Pancreas (tissue), 10 donors: ENCODE measurements around the gene INPP5K. TPM values are rescaled to one million over a fixed set of nuclear protein-coding genes. Genes with fewer than 3 reads are reported as not detected.

Experiments used
- ATAC-seq, 4 donors: fragments of 200-7000 bp; cut with Tn5 transposase; one replicate each; pipeline versions ENCODE4 v1.8.0 to v1.9.1; 2020; ENCODE audit warnings: mild to moderate bottlenecking in 4 of 4, moderate library complexity in 4 of 4
- DNase-seq, 6 donors: peaks; one replicate each; pipeline ENCODE4 v3.0.0-alpha.2; 2020
- FAIRE-seq: peaks from 2 replicates; lab custom pipeline; 2012; peaks lifted over from hg19 to GRCh38; lab: Jason Lieb, UNC
- H3K27ac ChIP-seq, 4 donors: fragments of 200-600 bp; sonication (generic); 1 replicate in 3 of 4; 2 replicates in 1 of 4; pipeline versions ENCODE4 v1.5.0 to v1.8.0; 2020
- H3K27me3 ChIP-seq, 4 donors: fragments of 200-600 bp; one replicate each; pipeline ENCODE4 v1.8.0; 2021
- H3K36me3 ChIP-seq, 3 donors: fragments of 200-600 bp; sonication (generic) in 1 of 3; one replicate each; pipeline versions ENCODE4 v1.5.0 to v1.8.0; 2020 to 2021
- H3K4me1 ChIP-seq, 3 donors: fragments of 200-600 bp; one replicate each; pipeline ENCODE4 v1.8.0; 2021
- H3K4me3 ChIP-seq, 4 donors: fragments of 200-600 bp; sonication (generic) in 2 of 4; one replicate each; pipeline versions ENCODE4 v1.5.0 to v1.8.0; 2020 to 2021
- H3K9me3 ChIP-seq, 4 donors: fragments of 200-600 bp; one replicate each; pipeline ENCODE4 v1.8.0; 2021
- WGBS, 2 donors: extraction: QIAGEN DNeasy Blood & Tissue Kit; methylation state at CpG; one replicate each; pipeline ENCODE4 v1.1.7; 2013; 5-methylcytosine and 5-hydroxymethylcytosine counted together
- intact Hi-C, 3 donors: fragments of 100-400 bp; cut with DNase I; formaldehyde crosslinking; loops; one replicate each; pipeline versions ENCODE4 v1.11.1 to v1.14.2; 2022
- polyA plus RNA-seq, 2 donors: library from polyadenylated mRNA; stranded (reverse); fragments of 200-250 nt; gene quantifications; one replicate each; pipeline ENCODE4 v1.2.3, GENCODE V29; 2013
- total RNA-seq, 6 donors: library from RNA; stranded (reverse); fragmentation: NEBNext Ultra II Directional in 4 of 6; extraction: Animal tissue kit (Norgen Biotek cat#: 25700) in 4 of 6; gene quantifications; one replicate each; pipeline versions ENCODE4 v1.2.1 to v1.2.4, GENCODE V29; 2021 to 2023
- TF ChIP-seq, protein P1 (sequence below), 4 donors: fragments of 200-600 bp; sonication (generic) in 3 of 4; IDR thresholded peaks; one replicate each; pipeline versions ENCODE4 v1.5.0 to v1.8.0; 2021; ENCODE audit warnings: antibody characterized with exemption in 4 of 4
- donor health status: healthy with polysubstance abuse.
- donor health status: DM: no; HTN: no; CAD: no; lungs with moderate emphysema.
- donor health status: DM: no; HTN: no; CAD: no.
- donor health status: control.
- donor health status: control.
- donor health status: Bipolar disorder and iron deficiency.
- donor health status: DM: yes; HTN: yes; CAD: no.
- donor health status: DM: no; HTN: no; CAD: no.
- donor health status: DM: no; HTN: no; CAD: no.
- donor health status: DM: yes; HTN: yes; CAD: no.

Gene INPP5K
- total and polyA plus RNA-seq, 8 donors, result 13.2 to 24.4 (median 17.8) TPM

DNA sequence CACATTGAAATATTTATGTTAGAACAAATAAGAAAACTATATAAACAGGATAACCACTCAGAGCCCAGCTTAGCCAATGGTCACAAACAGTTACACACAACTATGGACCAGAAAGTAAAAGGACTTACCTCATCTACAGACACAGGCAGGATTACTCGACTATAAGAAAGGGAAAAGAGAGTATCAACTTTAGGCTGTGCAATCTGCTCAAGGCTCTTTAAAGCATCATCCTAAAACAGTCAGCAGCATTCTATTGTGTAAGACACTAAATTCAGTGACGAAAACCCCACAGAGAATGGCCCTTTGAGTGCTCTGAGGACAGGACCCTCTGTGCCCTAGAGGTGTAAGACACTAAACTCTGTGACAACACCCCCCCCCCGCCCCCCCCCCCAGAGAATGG is 42.0 kb upstream of the INPP5K start:
- ATAC-seq (no peak), DNase-seq (no peak), FAIRE-seq (no peak)
- Histone ChIP-seq H3K27ac (no peak overlapping the region), H3K9me3 (no peaks in the 10 kb centered on the region), H3K4me3 (no peak overlapping the region), H3K4me1 (peaks cover 0 to 5% (median 0%) of the 10 kb centered on the region in 3 donors), H3K36me3 (no peaks in the 10 kb centered on the region), H3K27me3 (no peaks in the 10 kb centered on the region)
- WGBS, 2 donors, result 58 to 63% methylated on average over 3 of the region's 3 CpGs
- TF ChIP-seq, protein P1, sequence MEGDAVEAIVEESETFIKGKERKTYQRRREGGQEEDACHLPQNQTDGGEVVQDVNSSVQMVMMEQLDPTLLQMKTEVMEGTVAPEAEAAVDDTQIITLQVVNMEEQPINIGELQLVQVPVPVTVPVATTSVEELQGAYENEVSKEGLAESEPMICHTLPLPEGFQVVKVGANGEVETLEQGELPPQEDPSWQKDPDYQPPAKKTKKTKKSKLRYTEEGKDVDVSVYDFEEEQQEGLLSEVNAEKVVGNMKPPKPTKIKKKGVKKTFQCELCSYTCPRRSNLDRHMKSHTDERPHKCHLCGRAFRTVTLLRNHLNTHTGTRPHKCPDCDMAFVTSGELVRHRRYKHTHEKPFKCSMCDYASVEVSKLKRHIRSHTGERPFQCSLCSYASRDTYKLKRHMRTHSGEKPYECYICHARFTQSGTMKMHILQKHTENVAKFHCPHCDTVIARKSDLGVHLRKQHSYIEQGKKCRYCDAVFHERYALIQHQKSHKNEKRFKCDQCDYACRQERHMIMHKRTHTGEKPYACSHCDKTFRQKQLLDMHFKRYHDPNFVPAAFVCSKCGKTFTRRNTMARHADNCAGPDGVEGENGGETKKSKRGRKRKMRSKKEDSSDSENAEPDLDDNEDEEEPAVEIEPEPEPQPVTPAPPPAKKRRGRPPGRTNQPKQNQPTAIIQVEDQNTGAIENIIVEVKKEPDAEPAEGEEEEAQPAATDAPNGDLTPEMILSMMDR (IDR thresholded peaks at IDR 0.05), result no peak
- intact Hi-C loops, result loop anchor here in 1 of 3 donors (10.0 kb wide), 1 partner anchor 284 kb away; the partner anchor contains the start of genes BHLHA9 and TRARG1

GRCh38 chr17:1557355-1558095 is 41.1 kb upstream of the INPP5K start:
- DNase-seq, result no peak
- no peak for FAIRE-seq
- Histone ChIP-seq H3K27me3 (no peaks in the 10 kb centered on the region), H3K27ac (no peak overlapping the region), H3K36me3 (peaks cover 0 to under 1% (median 0%) of the 10 kb centered on the region in 3 donors), H3K4me3 (no peak overlapping the region), H3K9me3 (no peaks in the 10 kb centered on the region), H3K4me1 (peaks cover 0 to 5% (median 0%) of the 10 kb centered on the region in 3 donors)
- TF ChIP-seq, protein P1 (IDR thresholded peaks at IDR 0.05), result no peak
- WGBS, 2 donors, result 80 to 91% methylated on average over 22 of the region's 22 CpGs
- intact Hi-C loops, result loop anchor here in 1 of 3 donors (10.0 kb wide), 1 partner anchor 283 kb away; the partner anchor contains the start of genes BHLHA9 and TRARG1
- ATAC-seq, result peak in 1 of 4 donors; percentile 7

DNA sequence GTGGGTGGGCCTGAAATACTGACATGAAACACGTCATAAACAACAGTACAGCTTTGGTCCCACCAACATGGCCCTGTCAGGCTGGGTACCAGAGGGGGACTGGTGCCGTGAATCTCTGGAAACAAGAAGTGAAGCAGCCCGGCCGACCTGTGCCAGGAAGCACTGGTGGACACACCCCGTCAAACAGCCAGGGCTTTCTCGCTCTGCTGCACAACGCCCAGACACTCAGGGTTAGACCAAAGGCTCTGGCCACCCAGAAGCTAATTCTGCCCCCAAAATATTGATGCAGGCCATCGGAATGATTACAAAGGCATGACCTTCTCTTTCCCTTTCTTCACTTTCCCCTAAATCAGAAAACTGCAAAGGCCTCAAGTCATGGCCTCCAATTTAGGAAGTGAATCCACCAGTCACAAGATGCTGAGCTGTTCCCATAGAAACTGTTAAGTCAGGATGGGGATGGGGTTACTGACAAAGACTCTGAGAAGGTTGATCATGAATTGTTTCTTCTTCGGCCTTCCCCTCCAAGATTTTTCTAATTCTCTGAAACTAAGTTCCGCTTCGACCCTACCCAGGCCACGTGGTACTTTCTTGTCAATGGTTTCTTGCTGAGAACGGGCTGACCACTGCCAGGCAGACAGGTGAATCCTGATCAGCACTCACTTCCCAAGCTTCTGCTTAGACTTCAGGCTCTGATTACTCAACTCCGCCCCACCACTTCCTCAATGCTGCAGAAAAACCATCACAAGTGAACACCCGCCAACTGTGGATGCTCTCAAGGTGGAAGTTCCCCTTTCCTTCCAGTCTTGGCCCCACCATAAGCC is 39.4 kb upstream of the INPP5K start:
- whole genome bisulfite sequencing, 2 donors, result 78 to 84% methylated on average over 15 of the region's 15 CpGs
- H3K9me3 ChIP-seq, result no peaks in the 10 kb centered on the region
- no peaks in the 10 kb centered on the region for H3K27me3 ChIP-seq
- peak in 2 of 4 donors; percentile 33 to 63 for ATAC-seq
- H3K36me3 ChIP-seq, result peaks cover 3 to 14% (median 12%) of the 10 kb centered on the region in 3 donors
- H3K4me1 ChIP-seq, result peaks cover 0 to 1% (median 0%) of the 10 kb centered on the region in 3 donors
- TF ChIP-seq, protein P1 (IDR thresholded peaks at IDR 0.05), result no peak
- H3K27ac ChIP-seq, result no peak overlapping the region
- intact Hi-C loops, result loop anchor here in 1 of 3 donors (10.0 kb wide), 1 partner anchor 281 kb away; the partner anchor contains the start of genes BHLHA9 and TRARG1
- H3K4me3 ChIP-seq, result no peak overlapping the region
- no peak for FAIRE-seq
- DNase-seq, result peak in 2 of 6 donors; percentile 13 to 52

DNA sequence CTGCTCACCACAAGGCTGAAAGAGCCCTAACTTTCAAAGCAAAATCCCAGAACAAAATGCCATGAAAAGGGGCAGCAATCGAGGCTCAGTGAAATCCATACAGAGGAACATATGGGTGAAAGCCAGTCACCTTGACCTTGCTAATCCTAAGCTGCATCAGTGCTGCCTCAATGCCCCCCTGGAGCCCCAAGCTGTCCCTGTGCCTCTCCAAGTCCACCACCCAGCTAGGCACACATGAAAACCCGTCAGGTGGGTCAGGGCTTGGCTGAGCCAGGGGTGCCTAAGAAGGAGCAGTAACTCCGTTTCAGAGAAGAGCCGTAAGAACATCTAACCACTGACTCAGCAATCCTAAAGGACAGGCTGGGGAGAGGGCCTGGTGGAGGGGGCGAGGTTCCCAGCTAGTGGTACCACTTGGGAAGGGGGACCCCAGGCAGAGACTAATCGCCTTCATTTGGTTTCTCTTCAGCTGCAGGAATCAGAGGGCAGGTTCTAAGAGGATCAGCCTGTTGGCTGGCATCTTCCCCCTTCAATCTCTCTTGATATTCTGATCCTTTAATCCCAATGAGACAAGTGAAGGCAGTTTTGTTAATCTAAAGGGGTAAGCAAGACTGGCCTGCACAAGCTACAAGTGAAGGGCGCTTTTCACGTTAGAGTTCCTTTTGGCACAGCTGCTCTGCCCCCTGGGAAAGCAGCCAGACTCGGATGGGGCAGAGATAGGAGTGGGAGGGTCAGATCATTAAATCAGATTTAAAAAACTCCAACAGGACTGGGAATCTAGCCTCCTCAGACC is 38.5 kb upstream of the INPP5K start:
- no peak for FAIRE-seq

More for the DNA sequence above, 38.5 kb upstream of the INPP5K start:
- H3K9me3 ChIP-seq, result no peaks in the 10 kb centered on the region
- H3K36me3 ChIP-seq, result peaks cover 3 to 23% (median 19%) of the 10 kb centered on the region in 3 donors
- DNase-seq (no peak), ATAC-seq (peak in 2 of 4 donors; percentile 25 to 31)
- TF ChIP-seq, protein P1 (IDR thresholded peaks at IDR 0.05), result no peak
- 66 to 68% methylated on average over 9 of the region's 9 CpGs for WGBS, 2 donors
- H3K4me1 ChIP-seq, result no peaks in the 10 kb centered on the region
- intact Hi-C loops, result loop anchor here in 1 of 3 donors (10.0 kb wide), 1 partner anchor 280 kb away; the partner anchor contains the start of genes BHLHA9 and TRARG1
- no peak overlapping the region for H3K4me3 ChIP-seq
- H3K27me3 ChIP-seq, result no peaks in the 10 kb centered on the region
- H3K27ac ChIP-seq, result no peak overlapping the region
